H9 (cell line): ENCODE measurements around the gene CDKAL1. TPM values are rescaled to one million over a fixed set of nuclear protein-coding genes. Genes with fewer than 3 reads are reported as not detected.

Experiments
- DNase-seq: peaks from one replicate; pipeline ENCODE4 v3.0.0-alpha.2; 2017
- H2AFZ ChIP-seq: one replicate; pipeline ENCODE4 v1.6.1; 2013; ENCODE audit warnings: mild to moderate bottlenecking, low read length, control low read depth, moderate library complexity
- H2AK5ac ChIP-seq: 2 replicates; pipeline ENCODE4 v1.6.1; 2013; ENCODE audit warnings: low read length, control low read depth, mixed read lengths; ENCODE audit not compliant: insufficient read length
- H2BK120ac ChIP-seq: one replicate; pipeline ENCODE4 v1.6.1; 2013; ENCODE audit warnings: low read depth, mild to moderate bottlenecking, low read length, control low read depth, inconsistent platforms; ENCODE audit not compliant: poor library complexity, severe bottlenecking
- H2BK12ac ChIP-seq: 2 replicates; pipeline ENCODE4 v1.6.1; 2013; ENCODE audit warnings: low read length, control low read depth, mixed read lengths, low read depth; ENCODE audit not compliant: insufficient read length
- H2BK15ac ChIP-seq: 2 replicates; pipeline ENCODE4 v1.6.1; 2013; ENCODE audit warnings: low read depth, low read length, control low read depth
- H2BK20ac ChIP-seq: one replicate; pipeline ENCODE4 v1.6.1; 2013; ENCODE audit warnings: low read depth, mild to moderate bottlenecking, low read length, control low read depth, inconsistent platforms; ENCODE audit not compliant: poor library complexity, severe bottlenecking
- H2BK5ac ChIP-seq: 2 replicates; pipeline ENCODE4 v1.6.1; 2013; ENCODE audit warnings: low read length, control low read depth, mixed read lengths; ENCODE audit not compliant: insufficient read length
- H3K14ac ChIP-seq: 2 replicates; pipeline ENCODE4 v1.6.1; 2013; ENCODE audit warnings: low read length, control low read depth; ENCODE audit not compliant: insufficient read depth
- H3K18ac ChIP-seq: 2 replicates; pipeline ENCODE4 v1.6.1; 2013; ENCODE audit warnings: low read depth, mild to moderate bottlenecking, mixed read lengths, low read length, control low read depth; ENCODE audit not compliant: insufficient read length
- H3K23ac ChIP-seq: 2 replicates; pipeline ENCODE4 v1.6.1; 2013; ENCODE audit warnings: low read length, control low read depth, mixed read lengths, low read depth; ENCODE audit not compliant: insufficient read length
- H3K23me2 ChIP-seq: 2 replicates; pipeline ENCODE4 v1.6.1; 2013; ENCODE audit warnings: low read depth, mild to moderate bottlenecking, mixed read lengths, low read length, control low read depth; ENCODE audit not compliant: insufficient read length, poor library complexity, severe bottlenecking
- H3K27ac ChIP-seq: 2 replicates; pipeline ENCODE4 v1.5.1; 2013; ENCODE audit warnings: low read length, control low read depth, mixed read lengths, low read depth; ENCODE audit not compliant: insufficient read length
- H3K27me3 ChIP-seq: 2 replicates; pipeline ENCODE4 v1.6.1; 2013; ENCODE audit warnings: low read length, control low read depth, inconsistent platforms; ENCODE audit not compliant: insufficient read depth
- H3K4ac ChIP-seq: 2 replicates; pipeline ENCODE4 v1.6.1; 2013; ENCODE audit warnings: low read depth, mild to moderate bottlenecking, control low read depth, inconsistent platforms, low read length, moderate library complexity
- H3K4me1 ChIP-seq: 2 replicates; pipeline ENCODE4 v1.6.1; 2013; ENCODE audit warnings: low read length, control low read depth, inconsistent platforms; ENCODE audit not compliant: insufficient read depth
- H3K4me2 ChIP-seq: 2 replicates; pipeline ENCODE4 v1.6.1; 2013; ENCODE audit warnings: low read length, control low read depth, mixed read lengths; ENCODE audit not compliant: insufficient read length, insufficient read depth
- H3K56ac ChIP-seq: 2 replicates; pipeline ENCODE4 v1.6.1; 2013; ENCODE audit warnings: low read depth, mild to moderate bottlenecking, mixed read lengths, low read length, control low read depth; ENCODE audit not compliant: insufficient read length
- H3K79me1 ChIP-seq: 2 replicates; pipeline ENCODE4 v1.6.1; 2013; ENCODE audit warnings: low read depth, mild to moderate bottlenecking, moderate library complexity, low read length, control low read depth, inconsistent platforms; ENCODE audit not compliant: insufficient read depth, poor library complexity, severe bottlenecking
- H3K79me2 ChIP-seq: 2 replicates; pipeline ENCODE4 v1.6.1; 2013; ENCODE audit warnings: low read length, control low read depth, inconsistent platforms; ENCODE audit not compliant: insufficient read depth
- H3K9ac ChIP-seq: 2 replicates; pipeline ENCODE4 v1.6.1; 2013; ENCODE audit warnings: low read length, control low read depth, mixed read lengths; ENCODE audit not compliant: insufficient read length; ENCODE audit errors: extremely low read depth
- H3K9me3 ChIP-seq: one replicate; pipeline ENCODE4 v1.6.1; 2013; ENCODE audit warnings: low read depth, low read length, inconsistent platforms; ENCODE audit not compliant: control insufficient read depth
- H3T11ph ChIP-seq: one replicate; pipeline ENCODE4 v1.6.1; 2013; ENCODE audit warnings: mild to moderate bottlenecking, low read length, control low read depth, inconsistent platforms
- H4K20me1 ChIP-seq: one replicate; pipeline ENCODE4 v1.6.1; 2013; ENCODE audit not compliant: control insufficient read depth, insufficient read length, insufficient read depth
- H4K5ac ChIP-seq: 2 replicates; pipeline ENCODE4 v1.6.1; 2013; ENCODE audit warnings: low read depth, mild to moderate bottlenecking, mixed read lengths, low read length, control low read depth; ENCODE audit not compliant: insufficient read length
- H4K8ac ChIP-seq: replicated peaks from 2 replicates; pipeline ENCODE4 v1.6.1; 2013; ENCODE audit warnings: low read length, control low read depth, mixed read lengths, low read depth; ENCODE audit not compliant: insufficient read length
- H4K91ac ChIP-seq: 2 replicates; pipeline ENCODE4 v1.6.1; 2013; ENCODE audit warnings: low read depth, mild to moderate bottlenecking, moderate library complexity, mixed read lengths, low read length, control low read depth; ENCODE audit not compliant: insufficient read length
- H3K27ac Mint-ChIP-seq, 3 experiments: 2 replicates in 2 of 3; 3 replicates in 1 of 3; pipeline ENCODE4 v1.8.0; 2020 to 2021; ENCODE audit warnings: mixed read lengths in 3 of 3, mild to moderate bottlenecking in 1 of 3, moderate library complexity in 1 of 3
- H3K27me3 Mint-ChIP-seq: 2 replicates; pipeline ENCODE4 v1.8.0; 2021; ENCODE audit warnings: low read depth, mild to moderate bottlenecking, moderate library complexity, mixed read lengths
- H3K36me3 Mint-ChIP-seq, 3 experiments: 2 replicates in 2 of 3; 3 replicates in 1 of 3; pipeline ENCODE4 v1.8.0; 2020 to 2021; ENCODE audit warnings: low read depth in 3 of 3, mixed read lengths in 3 of 3; ENCODE audit not compliant: insufficient read depth in 1 of 3
- H3K4me1 Mint-ChIP-seq, 2 experiments: 2 replicates each; pipeline ENCODE4 v1.8.0; 2020; ENCODE audit warnings: mixed read lengths in 2 of 2
- H3K4me3 Mint-ChIP-seq, 2 experiments: 2 replicates in 1 of 2; 3 replicates in 1 of 2; pipeline ENCODE4 v1.8.0; 2020 to 2021; ENCODE audit warnings: mild to moderate bottlenecking in 2 of 2, mixed read lengths in 2 of 2, moderate library complexity in 1 of 2
- H3K9me3 Mint-ChIP-seq, 2 experiments: 2 replicates in 1 of 2; 3 replicates in 1 of 2; pipeline ENCODE4 v1.8.0; 2020; ENCODE audit warnings: mild to moderate bottlenecking in 2 of 2, mixed read lengths in 2 of 2, moderate library complexity in 1 of 2
- WGBS: extraction: QIAGEN DNeasy Blood & Tissue Kit; methylation state at CpG from one replicate; pipeline ENCODE4 v1.1.7; 2013; ENCODE audit warnings: missing lambda C conversion rate, low lambda C conversion rate, mixed read lengths; ENCODE audit not compliant: insufficient read length; ENCODE audit errors: extremely low coverage; 5-methylcytosine and 5-hydroxymethylcytosine counted together
- total RNA-seq: library from RNA; stranded (reverse); gene quantifications from 2 replicates; pipeline ENCODE4 v1.2.1, GENCODE V29; 2021
- TF ChIP-seq, protein P1 (sequence below): fragments of 200-600 bp; sonication (generic); conservative IDR thresholded peaks from 3 replicates; pipeline ENCODE4 v1.8.0; 2021; ENCODE audit warnings: antibody characterized with exemption, mild to moderate bottlenecking

CDKAL1 gene
- total RNA-seq, 1 experiment from 2014 or later: 23.0 TPM

DNA sequence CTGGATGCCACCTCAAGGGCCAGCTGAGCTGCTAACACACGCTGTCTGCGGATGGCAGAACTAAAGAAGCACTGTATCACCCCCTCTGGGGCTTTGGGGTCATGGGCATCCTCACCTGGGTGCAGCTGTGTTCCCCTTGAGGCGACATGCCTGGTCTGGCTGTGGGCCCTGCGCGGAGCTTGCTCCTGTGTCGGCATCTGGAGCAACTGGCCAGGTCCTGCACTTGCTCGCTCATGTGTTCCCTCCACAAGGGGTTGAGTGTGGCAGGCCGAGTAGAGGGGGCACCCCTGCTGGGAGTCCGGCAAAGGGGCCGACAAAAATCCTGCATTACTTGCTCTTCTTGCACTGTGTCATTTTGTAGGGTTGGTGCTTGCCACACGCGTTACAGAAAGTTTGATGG, 189.0 kb downstream of the CDKAL1 start:
- 0 out of 7 replicates have a peak overlapping the region, but pooled peaks of 2 of the 3 experiments have one; percentile 8 to 54 for H3K27ac Mint-ChIP-seq
- Histone ChIP-seq H3K9ac (no peak overlapping the region), H2BK12ac (no peak overlapping the region), H3K79me1 (no peaks in the 10 kb centered on the region), H3K14ac (no peak overlapping the region), H3K79me2 (no peaks in the 10 kb centered on the region), H3T11ph (no peak overlapping the region), H3K4me1 (no peaks in the 10 kb centered on the region; the same call in 1 of the 2 replicates), H2BK20ac (no peak overlapping the region), H3K27ac (no peak overlapping the region), H2BK15ac (no peak overlapping the region), H3K23ac (no peak overlapping the region), H3K56ac (no peak overlapping the region), H2AK5ac (no peak overlapping the region), H3K27me3 (no peaks in the 10 kb centered on the region), H4K8ac (no peak overlapping the region), H4K5ac (no peak overlapping the region), H3K18ac (no peak overlapping the region), H2AFZ (no peak overlapping the region), H4K20me1 (no peaks in the 10 kb centered on the region), H3K4me2 (no peak overlapping the region), H2BK5ac (no peak overlapping the region), H3K9me3 (no peaks in the 10 kb centered on the region), H2BK120ac (no peak overlapping the region), H3K4ac (no peak overlapping the region), H3K23me2 (no peaks in the 10 kb centered on the region), H4K91ac (no peak overlapping the region)
- WGBS: no CpG with 5 or more reads among the region's 12 CpGs
- DNase-seq: no peak
- TF ChIP-seq, protein P1, sequence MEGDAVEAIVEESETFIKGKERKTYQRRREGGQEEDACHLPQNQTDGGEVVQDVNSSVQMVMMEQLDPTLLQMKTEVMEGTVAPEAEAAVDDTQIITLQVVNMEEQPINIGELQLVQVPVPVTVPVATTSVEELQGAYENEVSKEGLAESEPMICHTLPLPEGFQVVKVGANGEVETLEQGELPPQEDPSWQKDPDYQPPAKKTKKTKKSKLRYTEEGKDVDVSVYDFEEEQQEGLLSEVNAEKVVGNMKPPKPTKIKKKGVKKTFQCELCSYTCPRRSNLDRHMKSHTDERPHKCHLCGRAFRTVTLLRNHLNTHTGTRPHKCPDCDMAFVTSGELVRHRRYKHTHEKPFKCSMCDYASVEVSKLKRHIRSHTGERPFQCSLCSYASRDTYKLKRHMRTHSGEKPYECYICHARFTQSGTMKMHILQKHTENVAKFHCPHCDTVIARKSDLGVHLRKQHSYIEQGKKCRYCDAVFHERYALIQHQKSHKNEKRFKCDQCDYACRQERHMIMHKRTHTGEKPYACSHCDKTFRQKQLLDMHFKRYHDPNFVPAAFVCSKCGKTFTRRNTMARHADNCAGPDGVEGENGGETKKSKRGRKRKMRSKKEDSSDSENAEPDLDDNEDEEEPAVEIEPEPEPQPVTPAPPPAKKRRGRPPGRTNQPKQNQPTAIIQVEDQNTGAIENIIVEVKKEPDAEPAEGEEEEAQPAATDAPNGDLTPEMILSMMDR: no peak
- peaks cover 0 to 4% (median 3%) of the 10 kb centered on the region in 3 experiments; a peak in 2 of 7 replicates for H3K36me3 Mint-ChIP-seq
- H3K4me3 Mint-ChIP-seq: no peak overlapping the region
- H3K9me3 Mint-ChIP-seq: no peaks in the 10 kb centered on the region
- no peaks in the 10 kb centered on the region for H3K27me3 Mint-ChIP-seq
- H3K4me1 Mint-ChIP-seq: peaks cover 37 to 50% of the 10 kb centered on the region in 2 experiments
